T-cell (primary cell): ENCODE data around the gene SELENOT. TPM values are rescaled to one million over a fixed set of nuclear protein-coding genes. Genes with fewer than 3 reads are reported as not detected.
A peak's percentile ranks its signal among the peaks of the same experiment; 100 is the strongest.
"Not testable (repeated sequence)": the region's sequence is repeated elsewhere in the genome, so short reads cannot be mapped to it uniquely, and the experiment has no call there.

Experiments
- ATAC-seq, 4 experiments: fragments of 200-7000 bp in 3 of 4; fragments of 150-1000 bp in 1 of 4; cut with Tn5 transposase; replicated peaks in 1 of 4; 1 replicate in 3 of 4; 2 replicates in 1 of 4; pipeline ENCODE4 v1.10.0; 2021; ENCODE audit warnings: moderate library complexity in 3 of 4, mild to moderate bottlenecking in 2 of 4, moderate number of reproducible peaks in 1 of 4
- CTCF ChIA-PET, 2 donors: fragments of 300-600 bp; sonication (Branson Sonifier 250); formaldehyde crosslinking; loops; one replicate each; lab custom pipeline; 2022; ENCODE audit warnings: antibody characterized with exemption in 2 of 2; lab: Charles Lee
- POLR2A ChIA-PET, 2 donors: fragments of 300-600 bp; sonication (Branson Sonifier 250); formaldehyde crosslinking; loops; one replicate each; lab custom pipeline; 2022; ENCODE audit warnings: antibody characterized with exemption in 2 of 2; lab: Charles Lee
- DNase-seq, 35 experiments: peaks; one replicate each; pipeline versions ENCODE4 v3.0.0 to v3.0.0-alpha.2; 2013 to 2023
- H3K27ac ChIP-seq: one replicate; pipeline ENCODE4 v1.5.1; 2013; ENCODE audit warnings: low read length
- H3K27me3 ChIP-seq, 2 experiments: replicated peaks in 1 of 2; 1 replicate in 1 of 2; 2 replicates in 1 of 2; pipeline versions ENCODE4 v1.6.1 to v1.7.0; 2013; ENCODE audit warnings: low read length in 1 of 2, mixed read lengths in 1 of 2; ENCODE audit not compliant: control insufficient read depth in 2 of 2, insufficient read depth in 2 of 2; ENCODE audit errors: extremely low read depth in 1 of 2
- H3K36me3 ChIP-seq, 2 donors: 1 replicate in 1 of 2; 2 replicates in 1 of 2; pipeline versions ENCODE4 v1.6.1 to v1.7.0; 2013; ENCODE audit warnings: low read length in 1 of 2; ENCODE audit not compliant: control insufficient read depth in 2 of 2, insufficient read depth in 1 of 2; ENCODE audit errors: extremely low read depth in 1 of 2
- H3K4me1 ChIP-seq, 2 experiments: 1 replicate in 1 of 2; 2 replicates in 1 of 2; pipeline versions ENCODE4 v1.6.1 to v1.7.0; 2013; ENCODE audit warnings: low read length in 2 of 2, mixed read lengths in 1 of 2; ENCODE audit not compliant: insufficient read depth in 2 of 2, control insufficient read depth in 1 of 2; ENCODE audit errors: extremely low read depth in 1 of 2
- H3K4me3 ChIP-seq, 2 donors: 1 replicate in 1 of 2; 2 replicates in 1 of 2; pipeline versions ENCODE4 v1.5.1 to v1.7.0; 2013; ENCODE audit warnings: mild to moderate bottlenecking in 2 of 2, low read length in 1 of 2, moderate library complexity in 1 of 2; ENCODE audit not compliant: control insufficient read depth in 1 of 2; ENCODE audit errors: extremely low read depth in 1 of 2
- H3K9me3 ChIP-seq: 2 replicates; pipeline ENCODE4 v1.7.0; 2013
- H3K27ac Mint-ChIP-seq, 2 donors: one replicate each; pipeline ENCODE4 v1.8.0; 2020 to 2021; ENCODE audit warnings: mild to moderate bottlenecking in 2 of 2, mixed read lengths in 2 of 2
- H3K27me3 Mint-ChIP-seq, 2 donors: one replicate each; pipeline ENCODE4 v1.8.0; 2021 to 2022; ENCODE audit warnings: mixed read lengths in 2 of 2
- H3K36me3 Mint-ChIP-seq: one replicate; pipeline ENCODE4 v1.8.0; 2021; ENCODE audit warnings: mixed read lengths
- H3K4me1 Mint-ChIP-seq, 3 donors: one replicate each; pipeline ENCODE4 v1.8.0; 2020 to 2022; ENCODE audit warnings: mixed read lengths in 3 of 3, mild to moderate bottlenecking in 1 of 3
- H3K4me3 Mint-ChIP-seq, 3 donors: one replicate each; pipeline ENCODE4 v1.8.0; 2020 to 2022; ENCODE audit warnings: mild to moderate bottlenecking in 3 of 3, mixed read lengths in 3 of 3, moderate library complexity in 3 of 3
- H3K9me3 Mint-ChIP-seq, 3 donors: one replicate each; pipeline ENCODE4 v1.8.0; 2020 to 2022; ENCODE audit warnings: mixed read lengths in 3 of 3
- WGBS: methylation state at CpG from one replicate; pipeline ENCODE4 v1.1.5; 2013; ENCODE audit warnings: missing lambda C conversion rate; ENCODE audit not compliant: insufficient coverage; 5-methylcytosine and 5-hydroxymethylcytosine counted together
- total RNA-seq, 35 experiments: library from RNA in 6 of 35; stranded (reverse) in 6 of 35; fragments of 120-200 nt in 1 of 35; gene quantifications; one replicate each; pipeline versions ENCODE4 v1.2.1 to v1.2.4 and lab custom pipeline; 2013 to 2026

SELENOT gene
- total RNA-seq, 5 donors from 2014 or later (not counting 1 experiment from before 2014, with no cell fraction given) = 64.1 to 85.9 (median 70.3) TPM

GRCh38 chr3:150589759-150590158, 13.4 kb upstream of the SELENOT start:
- Histone ChIP-seq H3K36me3 (peaks cover 0 to 14% of the 10 kb centered on the region in 2 donors), H3K4me1 (no peaks in the 10 kb centered on the region), H3K27me3 (no peaks in the 10 kb centered on the region), H3K4me3 (no peak overlapping the region), H3K9me3 (no peaks in the 10 kb centered on the region), H3K27ac (no peak overlapping the region)
- Mint-ChIP-seq H3K4me3 (no peak overlapping the region), H3K27ac (peak overlapping the region in 1 of 2 donors; percentile 29), H3K9me3 (no peaks in the 10 kb centered on the region), H3K36me3 (peaks cover 10% of the 10 kb centered on the region), H3K4me1 (peaks cover 10 to 16% (median 10%) of the 10 kb centered on the region in 3 donors), H3K27me3 (no peaks in the 10 kb centered on the region)
- WGBS = 60% methylated on average over 1 of the region's 6 CpGs
- CTCF ChIA-PET = interaction anchor here (0.5 to 0.6 kb wide), 2 partner anchors 35 to 86 kb away, joined by 3 to 7 read pairs; no protein-coding TSS in a partner anchor
- POLR2A ChIA-PET = interaction anchor here in 1 of 2 donors (0.5 kb wide), 1 partner anchor 174 kb away, joined by 5 read pairs; no protein-coding TSS in a partner anchor
- peak in 1 of 4 experiments; percentile 36 for ATAC-seq
- no peak for DNase-seq

- no peaks in the 10 kb centered on the region for H3K9me3 ChIP-seq
- Mint-ChIP-seq H3K27me3 (no peaks in the 10 kb centered on the region), H3K9me3 (no peaks in the 10 kb centered on the region), H3K27ac (no peak overlapping the region), H3K4me3 (no peak overlapping the region), H3K36me3 (peaks cover 6% of the 10 kb centered on the region), H3K4me1 (peaks cover 6 to 10% (median 7%) of the 10 kb centered on the region in 3 donors)
- no peaks in the 10 kb centered on the region for H3K27me3 ChIP-seq
- ChIA-PET POLR2A (no interaction called here), CTCF (no interaction called here)
- no peaks in the 10 kb centered on the region for H3K4me1 ChIP-seq
- no peak overlapping the region for H3K4me3 ChIP-seq
- no peak overlapping the region for H3K27ac ChIP-seq
- ATAC-seq (no peak), DNase-seq (no peak)
- no peaks in the 10 kb centered on the region for H3K36me3 ChIP-seq
- WGBS = no CpG with 5 or more reads among the region's 4 CpGs
Observed at GRCh38 chr3:150594150-150594549, 9.0 kb upstream of the SELENOT start.

GRCh38 chr3:150597646-150598045, 5.5 kb upstream of the SELENOT start:
- Mint-ChIP-seq H3K27ac (no peak overlapping the region), H3K36me3 (peaks cover 3% of the 10 kb centered on the region), H3K27me3 (no peaks in the 10 kb centered on the region), H3K4me3 (no peak overlapping the region), H3K4me1 (peaks cover 17 to 28% (median 21%) of the 10 kb centered on the region in 3 donors), H3K9me3 (no peaks in the 10 kb centered on the region)
- ChIA-PET POLR2A (interaction anchor here in 1 of 2 donors (0.6 to 0.7 kb wide), 2 partner anchors 182 to 358 kb away, joined by 3 to 4 read pairs; no protein-coding TSS in a partner anchor), CTCF (interaction anchor here in 1 of 2 donors (0.5 to 0.6 kb wide), 2 partner anchors 169 to 213 kb away, joined by 3 to 4 read pairs; no protein-coding TSS in a partner anchor)
- H3K9me3 ChIP-seq = no peaks in the 10 kb centered on the region
- ATAC-seq (no peak), DNase-seq (no peak)
- WGBS = 100% methylated on average over 3 of the region's 4 CpGs
- no peaks in the 10 kb centered on the region for H3K36me3 ChIP-seq
- peaks cover 2 to 8% of the 10 kb centered on the region in 2 experiments for H3K4me1 ChIP-seq
- no peaks in the 10 kb centered on the region for H3K27me3 ChIP-seq
- no peak overlapping the region for H3K27ac ChIP-seq
- no peak overlapping the region for H3K4me3 ChIP-seq

- peaks cover 30 to 41% (median 40%) of the 10 kb centered on the region in 3 donors for H3K4me1 Mint-ChIP-seq
- H3K4me3 Mint-ChIP-seq = no peak overlapping the region
- CTCF ChIA-PET = no interaction called here
- H3K27me3 Mint-ChIP-seq = no peaks in the 10 kb centered on the region
- H3K4me1 ChIP-seq = peaks cover 7 to 12% of the 10 kb centered on the region in 2 experiments
- H3K27ac Mint-ChIP-seq = no peak overlapping the region
- 50% methylated on average over 1 of the region's 4 CpGs for WGBS
- ATAC-seq (no peak), DNase-seq (no peak)
- POLR2A ChIA-PET = no interaction called here
- no peak overlapping the region for H3K4me3 ChIP-seq
- H3K27ac ChIP-seq = no peak overlapping the region
- H3K36me3 Mint-ChIP-seq = peaks cover 3% of the 10 kb centered on the region
- H3K27me3 ChIP-seq = no peaks in the 10 kb centered on the region
- no peaks in the 10 kb centered on the region for H3K9me3 Mint-ChIP-seq
- no peaks in the 10 kb centered on the region for H3K9me3 ChIP-seq
- no peaks in the 10 kb centered on the region for H3K36me3 ChIP-seq
Observed at GRCh38 chr3:150599611-150600297, 3.4 kb upstream of the SELENOT start.

- peaks cover 40 to 51% (median 48%) of the 10 kb centered on the region in 3 donors for H3K4me1 Mint-ChIP-seq
- H3K4me3 Mint-ChIP-seq, H3K27me3 Mint-ChIP-seq, H3K27ac ChIP-seq, H3K27me3 ChIP-seq, ATAC-seq, H3K9me3 ChIP-seq, H3K36me3 Mint-ChIP-seq, H3K36me3 ChIP-seq, CTCF ChIA-PET, H3K4me3 ChIP-seq, DNase-seq, H3K27ac Mint-ChIP-seq, H3K9me3 Mint-ChIP-seq: not testable (repeated sequence)
- POLR2A ChIA-PET = interaction anchor here in 1 of 2 donors (0.6 kb wide), 1 partner anchor 162 kb away, joined by 5 read pairs; the partner anchor contains the start of gene SIAH2
- 76% methylated on average over 4 of the region's 13 CpGs for WGBS
- H3K4me1 ChIP-seq = peaks cover 14 to 16% of the 10 kb centered on the region in 2 experiments
Observed at GRCh38 chr3:150600647-150601530, 2.2 kb upstream of the SELENOT start.
